ENCODE data around the gene ARHGDIA.

ARHGDIA gene

GRCh38 chr17:81907219-81908145, 36.3 kb upstream of the ARHGDIA start:
- POLR2A ChIA-PET, result interaction anchor here (1.0 kb wide), 1 partner anchor 38 kb away, joined by 5 read pairs; no protein-coding TSS in a partner anchor
- CTCF ChIA-PET, result interaction anchor here (0.6 to 1.0 kb wide), 2 partner anchors 14 to 89 kb away, joined by 3 read pairs; no protein-coding TSS in a partner anchor
- DNase-seq (ENCODE audit: extremely low spot score), result no peak
- TF ChIP-seq SP1 (IDR thresholded peaks at IDR 0.05), result no peak

GRCh38 chr17:81906476-81907218, 35.5 kb upstream of the ARHGDIA start:
- POLR2A ChIA-PET, result no interaction called here
- CTCF ChIA-PET, result interaction anchor here (0.6 kb wide), 1 partner anchor 89 kb away, joined by 3 read pairs; no protein-coding TSS in a partner anchor
- no peak for TF ChIP-seq ARNT (IDR thresholded peaks at IDR 0.05)
- no peak for TF ChIP-seq FOXK2 (IDR thresholded peaks at IDR 0.05)
- TF ChIP-seq FOXM1 (IDR thresholded peaks at IDR 0.05; ENCODE audit: borderline replicate concordance), result no peak
- no peak for TF ChIP-seq FOXA1 (IDR thresholded peaks at IDR 0.05)
- no peak for TF ChIP-seq BHLHE40 (IDR thresholded peaks at IDR 0.05; ENCODE audit: borderline replicate concordance)
- no peak for TF ChIP-seq CTBP1 (IDR thresholded peaks at IDR 0.05; ENCODE audit: borderline replicate concordance)
- TF ChIP-seq L3MBTL2 (conservative IDR thresholded peaks at IDR 0.05), result no peak
- TF ChIP-seq TARDBP (IDR thresholded peaks at IDR 0.05), result no peak
- DNase-seq (ENCODE audit: extremely low spot score), result no peak

GRCh38 chr17:81905993-81906392, 34.9 kb upstream of the ARHGDIA start:
- CTCF ChIA-PET, result interaction anchor here (0.6 kb wide), 1 partner anchor 21 kb away, joined by 3 read pairs; no protein-coding TSS in a partner anchor
- POLR2A ChIA-PET, result interaction anchor here (0.7 kb wide), 1 partner anchor 14 kb away, joined by 3 read pairs; no protein-coding TSS in a partner anchor

GRCh38 chr17:81905424-81905875, 34.3 kb upstream of the ARHGDIA start:
- CTCF ChIA-PET, result interaction anchor here (0.6 kb wide), 1 partner anchor 21 kb away, joined by 3 read pairs; no protein-coding TSS in a partner anchor
- TF ChIP-seq CTBP1 (IDR thresholded peaks at IDR 0.05; ENCODE audit: borderline replicate concordance) (no peak), BHLHE40 (IDR thresholded peaks at IDR 0.05; ENCODE audit: borderline replicate concordance) (no peak)
- no peak for DNase-seq (ENCODE audit: extremely low spot score)
- POLR2A ChIA-PET, result interaction anchor here (0.7 kb wide), 1 partner anchor 13 kb away, joined by 3 read pairs; no protein-coding TSS in a partner anchor

More at GRCh38 chr17:81905993-81906392, 34.9 kb upstream of the ARHGDIA start:
- DNase-seq (ENCODE audit: extremely low spot score), result no peak
- no peak for TF ChIP-seq LEF1 (IDR thresholded peaks at IDR 0.05; ENCODE audit: borderline replicate concordance)

- no peak for TF ChIP-seq SP1 (IDR thresholded peaks at IDR 0.05)
- no peak for TF ChIP-seq SUZ12 (IDR thresholded peaks at IDR 0.05)
- no peak for TF ChIP-seq ZNF384 (IDR thresholded peaks at IDR 0.05)
- ChIA-PET CTCF (no interaction called here), POLR2A (no interaction called here)
- no peak for DNase-seq (ENCODE audit: extremely low spot score)
Measured at GRCh38 chr17:81904600-81905423, 33.7 kb upstream of the ARHGDIA start.

GRCh38 chr17:81903896-81904599, 32.9 kb upstream of the ARHGDIA start:
- TF ChIP-seq BHLHE40 (IDR thresholded peaks at IDR 0.05; ENCODE audit: borderline replicate concordance), result no peak
- TF ChIP-seq FOXK2 (IDR thresholded peaks at IDR 0.05), result no peak
- TF ChIP-seq LEF1 (IDR thresholded peaks at IDR 0.05; ENCODE audit: borderline replicate concordance), result no peak
- no peak for TF ChIP-seq ELF4 (IDR thresholded peaks at IDR 0.05)
- TF ChIP-seq ARNT (IDR thresholded peaks at IDR 0.05), result no peak
- TF ChIP-seq ZNF384 (IDR thresholded peaks at IDR 0.05), result no peak
- TF ChIP-seq FOXA1 (IDR thresholded peaks at IDR 0.05), result no peak
- TF ChIP-seq TARDBP (IDR thresholded peaks at IDR 0.05), result no peak
- no peak for TF ChIP-seq FOXM1 (IDR thresholded peaks at IDR 0.05; ENCODE audit: borderline replicate concordance)
- no peak for TF ChIP-seq SUZ12 (IDR thresholded peaks at IDR 0.05)
- no peak for TF ChIP-seq NFRKB (IDR thresholded peaks at IDR 0.05)
- TF ChIP-seq L3MBTL2 (conservative IDR thresholded peaks at IDR 0.05), result no peak
- no peak for TF ChIP-seq HDGF (IDR thresholded peaks at IDR 0.05; ENCODE audit: borderline replicate concordance)
- TF ChIP-seq PKNOX1 (IDR thresholded peaks at IDR 0.05), result no peak
- TF ChIP-seq SP1 (IDR thresholded peaks at IDR 0.05), result no peak
- ChIA-PET CTCF (interaction anchor here (0.7 kb wide), 1 partner anchor 12 kb away, joined by 3 read pairs; no protein-coding TSS in a partner anchor), POLR2A (interaction anchor here (1.0 kb wide), 1 partner anchor 34 kb away, joined by 5 read pairs; no protein-coding TSS in a partner anchor)
- no peak for DNase-seq (ENCODE audit: extremely low spot score)

Data from HEK293T (cell line).